Mesothelial cell of epicardium (in vitro differentiated cells): ENCODE data around the gene MARS1. TPM values are rescaled to one million over a fixed set of nuclear protein-coding genes. Genes with fewer than 3 reads are reported as not detected.

Source experiments
- DNase-seq, 2 experiments: peaks; one replicate each; pipeline ENCODE4 v3.0.0; 2021; ENCODE audit warnings: low spot score in 2 of 2; ENCODE audit not compliant: unreplicated experiment in 2 of 2
- H3K27ac Mint-ChIP-seq: 2 replicates; pipeline ENCODE4 v1.8.0; 2021; ENCODE audit warnings: mixed read lengths
- H3K27me3 Mint-ChIP-seq: 2 replicates; pipeline ENCODE4 v1.8.0; 2021; ENCODE audit warnings: low read depth, mixed read lengths
- H3K36me3 Mint-ChIP-seq: 2 replicates; pipeline ENCODE4 v1.8.0; 2021; ENCODE audit warnings: mixed read lengths
- H3K4me1 Mint-ChIP-seq: 2 replicates; pipeline ENCODE4 v1.8.0; 2021; ENCODE audit warnings: mixed read lengths
- H3K4me3 Mint-ChIP-seq: 2 replicates; pipeline ENCODE4 v1.8.0; 2021; ENCODE audit warnings: mild to moderate bottlenecking, moderate library complexity, mixed read lengths
- H3K9me3 Mint-ChIP-seq: 2 replicates; pipeline ENCODE4 v1.8.0; 2021; ENCODE audit warnings: mixed read lengths
- total RNA-seq: library from RNA; stranded (reverse); gene quantifications from 3 replicates; pipeline ENCODE4 v1.2.1, GENCODE V29; 2021
- TF ChIP-seq, protein P1 (sequence below): fragments of 200-600 bp; sonication (generic); IDR thresholded peaks from one replicate; pipeline ENCODE4 v1.5.0; 2021; ENCODE audit warnings: antibody characterized with exemption; ENCODE audit not compliant: unreplicated experiment

MARS1 gene
- total RNA-seq, 1 donor from 2014 or later, result 177 TPM

DNA sequence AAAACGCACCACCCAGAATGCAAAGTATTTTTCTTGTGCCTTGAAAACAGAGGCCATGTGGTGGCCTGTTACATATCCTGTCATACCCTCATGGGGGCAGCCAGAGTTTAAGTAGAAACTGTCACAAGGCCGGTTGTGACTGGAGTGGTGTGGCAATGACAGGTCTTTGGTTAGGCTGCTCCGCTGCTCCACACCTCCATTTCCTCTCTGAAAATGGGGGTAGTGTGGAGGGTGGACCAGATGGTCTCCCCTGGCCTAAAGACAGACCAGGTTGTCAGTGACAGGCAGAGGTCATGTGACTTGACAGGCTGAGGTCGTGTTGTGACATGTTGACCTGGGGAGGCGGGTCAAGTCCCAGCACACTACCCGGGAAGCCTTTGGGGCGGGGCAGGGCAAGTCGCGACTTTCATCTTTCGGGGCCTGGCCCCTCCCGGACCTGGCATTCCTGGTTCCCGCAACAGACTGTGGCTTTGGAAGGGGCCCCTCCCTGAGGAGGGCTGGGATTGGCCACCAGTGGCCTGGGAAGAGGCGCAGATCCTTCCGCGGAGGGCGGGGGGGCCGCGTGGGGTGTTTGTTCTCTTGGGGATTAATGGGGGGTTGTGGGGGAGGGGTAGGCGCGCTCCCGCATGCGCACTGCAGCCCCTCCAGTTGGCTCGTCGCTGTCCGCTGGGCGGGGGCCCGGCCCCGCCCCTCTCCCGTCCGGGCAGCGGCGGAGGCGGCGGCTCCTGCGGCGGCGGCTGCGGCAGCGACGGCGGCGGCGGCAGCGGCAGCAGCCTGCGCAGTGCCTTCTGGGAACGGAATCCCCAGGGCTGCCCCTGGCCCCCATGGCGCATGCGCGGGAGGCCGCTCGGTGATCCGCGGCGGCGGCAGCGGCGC lies 34.4 kb downstream of the MARS1 start, which contains the start of gene MBD6:
Gene MBD6 (plus strand): TSS at position 814 of the 876 bp plus-strand sequence. CDS start 1,480 bp downstream, outside the sequence.
- TF ChIP-seq, protein P1, sequence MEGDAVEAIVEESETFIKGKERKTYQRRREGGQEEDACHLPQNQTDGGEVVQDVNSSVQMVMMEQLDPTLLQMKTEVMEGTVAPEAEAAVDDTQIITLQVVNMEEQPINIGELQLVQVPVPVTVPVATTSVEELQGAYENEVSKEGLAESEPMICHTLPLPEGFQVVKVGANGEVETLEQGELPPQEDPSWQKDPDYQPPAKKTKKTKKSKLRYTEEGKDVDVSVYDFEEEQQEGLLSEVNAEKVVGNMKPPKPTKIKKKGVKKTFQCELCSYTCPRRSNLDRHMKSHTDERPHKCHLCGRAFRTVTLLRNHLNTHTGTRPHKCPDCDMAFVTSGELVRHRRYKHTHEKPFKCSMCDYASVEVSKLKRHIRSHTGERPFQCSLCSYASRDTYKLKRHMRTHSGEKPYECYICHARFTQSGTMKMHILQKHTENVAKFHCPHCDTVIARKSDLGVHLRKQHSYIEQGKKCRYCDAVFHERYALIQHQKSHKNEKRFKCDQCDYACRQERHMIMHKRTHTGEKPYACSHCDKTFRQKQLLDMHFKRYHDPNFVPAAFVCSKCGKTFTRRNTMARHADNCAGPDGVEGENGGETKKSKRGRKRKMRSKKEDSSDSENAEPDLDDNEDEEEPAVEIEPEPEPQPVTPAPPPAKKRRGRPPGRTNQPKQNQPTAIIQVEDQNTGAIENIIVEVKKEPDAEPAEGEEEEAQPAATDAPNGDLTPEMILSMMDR, result no peak
- H3K4me1 Mint-ChIP-seq, result peaks cover 50% of the 10 kb centered on the region
- H3K4me3 Mint-ChIP-seq, result peak within 1 kb of the TSS; percentile 96
- no peaks in the 10 kb centered on the region for H3K9me3 Mint-ChIP-seq
- H3K27ac Mint-ChIP-seq, result peak within 1 kb of the TSS; percentile 99
- H3K27me3 Mint-ChIP-seq, result no peaks in the 10 kb centered on the region
- H3K36me3 Mint-ChIP-seq, result peaks cover 6% of the 10 kb centered on the region
- peak; percentile 89 to 94 for DNase-seq

DNA sequence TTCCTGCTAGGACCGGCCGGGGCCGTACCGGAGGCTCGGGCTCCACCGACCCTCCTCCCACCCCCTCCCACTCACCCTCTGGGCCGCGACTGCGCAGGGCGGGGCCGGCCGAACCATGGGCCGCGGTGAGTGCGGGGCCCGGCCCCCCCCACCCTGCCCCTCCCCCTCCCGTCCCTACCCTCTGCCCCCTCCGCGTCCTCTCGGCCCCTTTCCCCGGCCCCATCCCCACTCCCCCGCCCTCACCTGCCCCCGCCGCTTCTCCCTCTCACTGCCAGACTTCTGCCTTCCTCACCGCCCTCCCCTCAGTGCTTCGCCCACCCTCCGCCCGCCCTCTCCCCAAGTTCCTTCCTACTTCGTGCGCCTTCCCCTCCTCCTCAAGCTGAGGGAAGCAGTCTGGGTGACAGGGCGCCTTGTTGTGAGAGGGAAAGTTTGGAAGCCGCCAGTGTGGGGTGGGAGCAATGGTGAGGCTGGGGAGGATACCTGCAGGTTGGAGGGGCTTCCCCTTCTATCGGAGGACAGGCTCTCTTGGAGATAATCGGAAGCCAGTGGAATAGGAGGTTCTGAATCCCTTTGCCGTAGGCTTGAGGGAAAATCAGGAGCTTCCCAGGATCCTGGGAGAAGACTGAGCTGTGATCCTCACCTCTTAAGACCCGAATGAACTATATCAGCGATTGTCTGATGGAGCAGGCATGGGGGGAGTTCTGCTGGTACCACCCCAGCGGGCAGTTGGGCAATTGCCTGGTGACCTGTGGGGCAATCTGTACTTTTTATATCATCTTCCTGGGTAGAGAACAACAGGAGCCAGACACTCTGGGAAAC lies 35.2 kb downstream of the MARS1 start:
- TF ChIP-seq, protein P1, result no peak
- Mint-ChIP-seq H3K9me3 (no peaks in the 10 kb centered on the region), H3K4me3 (peak overlapping the region; percentile 96), H3K36me3 (peaks cover 6% of the 10 kb centered on the region), H3K4me1 (peaks cover 46% of the 10 kb centered on the region), H3K27ac (peak overlapping the region; percentile 99), H3K27me3 (no peaks in the 10 kb centered on the region)
- DNase-seq, result peak; percentile 60 to 66

DNA sequence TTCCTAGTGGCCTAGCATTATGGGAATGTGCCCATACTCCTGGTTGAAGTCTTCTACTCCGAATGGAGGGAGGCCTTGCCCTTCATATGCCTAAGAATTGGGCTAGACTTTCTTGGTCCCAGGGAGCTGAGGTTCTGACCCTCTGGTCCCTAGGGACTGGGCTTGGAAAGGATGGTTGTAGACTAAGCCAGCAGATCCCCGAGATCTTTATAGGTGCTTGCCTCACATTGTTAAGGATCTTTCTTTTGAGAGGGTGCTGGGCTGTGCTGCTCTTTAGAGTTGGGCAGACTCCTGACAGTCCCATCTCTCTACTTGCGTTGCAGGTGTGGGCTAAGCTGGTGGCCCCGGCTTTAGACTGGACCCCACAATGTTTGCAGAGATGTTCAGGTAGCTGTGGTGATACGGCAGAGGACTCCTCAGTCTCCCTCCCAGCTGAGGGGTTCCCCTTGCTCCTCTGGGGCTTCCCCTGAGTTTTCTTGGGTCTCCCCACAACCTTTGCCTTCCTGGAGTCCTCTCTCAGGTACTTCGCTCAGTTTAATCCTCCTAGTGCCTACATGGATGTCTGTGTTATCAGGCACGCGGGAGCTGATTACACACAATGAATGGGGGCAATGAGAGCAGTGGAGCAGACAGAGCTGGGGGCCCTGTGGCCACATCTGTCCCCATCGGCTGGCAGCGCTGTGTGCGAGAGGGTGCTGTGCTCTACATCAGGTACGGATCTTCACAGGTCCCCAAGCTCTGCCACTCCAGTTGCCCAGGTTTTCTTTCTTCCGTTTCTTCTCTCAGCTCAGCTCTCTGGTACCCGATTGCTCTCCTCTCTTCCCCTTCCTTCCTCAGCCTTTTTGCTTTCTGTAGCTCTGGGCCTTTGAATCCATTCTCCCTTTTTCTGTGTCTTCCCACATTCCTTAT lies 36.1 kb downstream of the MARS1 start:
- peak overlapping the region; percentile 99 for H3K27ac Mint-ChIP-seq
- peaks cover 39% of the 10 kb centered on the region for H3K4me1 Mint-ChIP-seq
- no peak for DNase-seq
- TF ChIP-seq, protein P1, result no peak
- no peaks in the 10 kb centered on the region for H3K9me3 Mint-ChIP-seq
- no peaks in the 10 kb centered on the region for H3K27me3 Mint-ChIP-seq
- H3K4me3 Mint-ChIP-seq, result peak overlapping the region; percentile 96
- peaks cover 5% of the 10 kb centered on the region for H3K36me3 Mint-ChIP-seq

- Mint-ChIP-seq H3K36me3 (peaks cover 6% of the 10 kb centered on the region), H3K27ac (peak overlapping the region; percentile 99), H3K4me3 (peak overlapping the region; percentile 96), H3K27me3 (no peaks in the 10 kb centered on the region), H3K9me3 (no peaks in the 10 kb centered on the region), H3K4me1 (peaks cover 33% of the 10 kb centered on the region)
- no peak for DNase-seq
- TF ChIP-seq, protein P1, result no peak
These were observed 37.1 kb downstream of the MARS1 start for GRCh38 chr12:57524814-57525614.
